Measurements from ENCODE around the gene NSL1.

The NSL1 gene

GRCh38 chr1:212820969-212821368 is 29.4 kb upstream of the NSL1 start:
- TF ChIP-seq, protein P1, sequence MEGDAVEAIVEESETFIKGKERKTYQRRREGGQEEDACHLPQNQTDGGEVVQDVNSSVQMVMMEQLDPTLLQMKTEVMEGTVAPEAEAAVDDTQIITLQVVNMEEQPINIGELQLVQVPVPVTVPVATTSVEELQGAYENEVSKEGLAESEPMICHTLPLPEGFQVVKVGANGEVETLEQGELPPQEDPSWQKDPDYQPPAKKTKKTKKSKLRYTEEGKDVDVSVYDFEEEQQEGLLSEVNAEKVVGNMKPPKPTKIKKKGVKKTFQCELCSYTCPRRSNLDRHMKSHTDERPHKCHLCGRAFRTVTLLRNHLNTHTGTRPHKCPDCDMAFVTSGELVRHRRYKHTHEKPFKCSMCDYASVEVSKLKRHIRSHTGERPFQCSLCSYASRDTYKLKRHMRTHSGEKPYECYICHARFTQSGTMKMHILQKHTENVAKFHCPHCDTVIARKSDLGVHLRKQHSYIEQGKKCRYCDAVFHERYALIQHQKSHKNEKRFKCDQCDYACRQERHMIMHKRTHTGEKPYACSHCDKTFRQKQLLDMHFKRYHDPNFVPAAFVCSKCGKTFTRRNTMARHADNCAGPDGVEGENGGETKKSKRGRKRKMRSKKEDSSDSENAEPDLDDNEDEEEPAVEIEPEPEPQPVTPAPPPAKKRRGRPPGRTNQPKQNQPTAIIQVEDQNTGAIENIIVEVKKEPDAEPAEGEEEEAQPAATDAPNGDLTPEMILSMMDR (IDR thresholded peaks at IDR 0.05): no peak
- H3K27ac ChIP-seq: no peak overlapping the region
- H3K9me3 ChIP-seq (ENCODE audit: control insufficient read depth, low read length): peaks cover 3% of the 10 kb centered on the region
- no peaks in the 10 kb centered on the region for H3K36me3 ChIP-seq (ENCODE audit: control insufficient read depth, insufficient read depth, low read length)
- H3K4me1 ChIP-seq: no peaks in the 10 kb centered on the region
- no peak overlapping the region for H3K4me3 ChIP-seq (ENCODE audit: low read depth, low read length)
- H3K79me2 ChIP-seq: no peaks in the 10 kb centered on the region
- H3K9ac ChIP-seq: no peak overlapping the region
- no peak overlapping the region for H3K4me2 ChIP-seq (ENCODE audit: low read length)
- H3K27me3 ChIP-seq (ENCODE audit: control insufficient read depth, insufficient read depth, low read length): no peaks in the 10 kb centered on the region
- H2AFZ ChIP-seq: no peak overlapping the region

GRCh38 chr1:212819726-212820125 is 28.1 kb upstream of the NSL1 start:
- Histone ChIP-seq H3K27ac (no peak overlapping the region), H3K9ac (no peak overlapping the region), H3K79me2 (no peaks in the 10 kb centered on the region), H3K36me3 (ENCODE audit: control insufficient read depth, insufficient read depth, low read length) (no peaks in the 10 kb centered on the region), H3K4me1 (no peaks in the 10 kb centered on the region), H3K4me2 (ENCODE audit: low read length) (no peak overlapping the region), H2AFZ (no peak overlapping the region), H3K27me3 (ENCODE audit: control insufficient read depth, insufficient read depth, low read length) (no peaks in the 10 kb centered on the region), H3K9me3 (ENCODE audit: control insufficient read depth, low read length) (no peaks in the 10 kb centered on the region), H3K4me3 (ENCODE audit: low read depth, low read length) (no peak overlapping the region)
- TF ChIP-seq, protein P1 (IDR thresholded peaks at IDR 0.05): no peak

DNA sequence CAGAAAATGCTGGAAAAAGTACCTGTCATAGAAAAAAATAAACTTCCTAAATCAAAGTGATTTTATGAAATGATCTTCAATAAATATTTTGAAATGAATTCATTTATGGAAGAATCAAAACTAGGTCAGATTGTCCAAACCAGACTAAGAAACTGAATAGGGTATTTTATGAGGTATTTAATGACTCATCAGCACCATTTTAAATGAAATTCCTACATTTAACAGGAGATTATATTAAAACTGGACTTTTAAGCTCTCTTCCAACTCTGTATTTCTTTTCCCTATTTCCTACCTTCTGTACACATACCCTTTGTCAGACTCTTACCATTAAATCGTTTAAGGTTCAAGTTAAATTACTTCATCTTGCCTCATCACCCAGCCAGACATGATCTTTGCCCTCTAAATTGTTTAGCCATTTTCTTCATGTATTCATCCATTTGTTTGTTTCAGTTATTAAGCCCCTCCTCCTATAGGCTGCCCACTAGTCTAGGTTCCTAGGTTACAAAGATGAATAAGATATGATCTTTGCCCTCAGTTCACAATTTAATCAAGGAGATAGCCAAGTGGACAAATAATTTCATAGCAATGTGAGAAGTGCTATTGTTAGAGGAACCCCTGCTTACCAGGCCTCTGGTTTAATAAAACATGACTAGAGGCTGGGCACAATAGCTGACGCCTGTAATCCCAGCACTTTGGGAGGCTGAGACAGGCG is 25.1 kb upstream of the NSL1 start:
- no peak overlapping the region for H3K4me2 ChIP-seq (ENCODE audit: low read length)
- H3K4me1 ChIP-seq: no peaks in the 10 kb centered on the region
- H3K9ac ChIP-seq: no peak overlapping the region
- TF ChIP-seq, protein P1 (IDR thresholded peaks at IDR 0.05): no peak
- no peak overlapping the region for H2AFZ ChIP-seq
- H3K9me3 ChIP-seq (ENCODE audit: control insufficient read depth, low read length): no peaks in the 10 kb centered on the region
- H3K4me3 ChIP-seq (ENCODE audit: low read depth, low read length): no peak overlapping the region
- H3K79me2 ChIP-seq: no peaks in the 10 kb centered on the region
- no peaks in the 10 kb centered on the region for H3K36me3 ChIP-seq (ENCODE audit: control insufficient read depth, insufficient read depth, low read length)
- no peaks in the 10 kb centered on the region for H3K27me3 ChIP-seq (ENCODE audit: control insufficient read depth, insufficient read depth, low read length)
- H3K27ac ChIP-seq: no peak overlapping the region

DNA sequence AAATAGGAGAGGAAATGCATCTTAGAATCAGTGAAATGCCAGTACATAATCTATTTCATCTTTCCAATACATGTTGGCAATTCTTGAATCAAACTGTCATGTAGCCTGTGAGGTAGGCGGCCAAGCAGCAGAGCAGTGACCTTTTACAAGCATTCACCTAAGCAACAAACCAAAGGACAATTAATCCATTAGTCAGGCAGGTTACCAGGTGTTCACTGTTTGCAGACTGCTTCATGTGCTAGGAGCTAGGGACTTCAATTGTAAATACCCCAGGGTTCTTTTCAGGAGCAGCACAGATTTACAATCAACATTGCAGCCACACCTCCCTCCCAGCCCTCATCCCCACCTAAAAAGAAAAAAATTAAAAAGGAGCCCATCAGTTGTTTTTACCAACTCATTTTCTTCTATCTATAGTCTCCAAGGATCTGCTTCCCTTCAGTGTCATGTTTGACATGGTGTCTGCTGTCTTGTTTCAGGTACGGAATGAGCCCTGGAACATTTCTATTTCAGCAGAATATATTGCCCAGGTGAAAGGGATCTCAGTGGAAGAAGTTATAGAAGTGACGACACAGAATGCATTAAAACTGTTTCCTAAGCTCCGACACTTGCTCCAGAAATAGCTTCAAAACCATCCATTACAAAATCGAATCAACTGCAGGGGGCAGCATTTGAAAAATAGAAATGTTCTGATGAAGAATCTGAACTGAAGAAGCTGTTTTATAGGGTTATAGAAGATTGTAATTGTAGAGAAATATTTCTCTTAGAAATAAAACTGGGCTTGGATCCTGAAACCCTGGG is 23.2 kb upstream of the NSL1 start:
- Histone ChIP-seq H3K4me2 (ENCODE audit: low read length) (no peak overlapping the region), H3K27ac (no peak overlapping the region), H3K27me3 (ENCODE audit: control insufficient read depth, insufficient read depth, low read length) (no peaks in the 10 kb centered on the region), H3K79me2 (no peaks in the 10 kb centered on the region), H3K4me1 (no peaks in the 10 kb centered on the region), H2AFZ (no peak overlapping the region), H3K4me3 (ENCODE audit: low read depth, low read length) (no peak overlapping the region), H3K9me3 (ENCODE audit: control insufficient read depth, low read length) (no peaks in the 10 kb centered on the region), H3K9ac (no peak overlapping the region), H3K36me3 (ENCODE audit: control insufficient read depth, insufficient read depth, low read length) (no peaks in the 10 kb centered on the region)
- TF ChIP-seq, protein P1 (IDR thresholded peaks at IDR 0.05): peak; percentile 7
